PC-3 (cell line): Measurements from ENCODE around the gene IRF1. TPM values are rescaled to one million over a fixed set of nuclear protein-coding genes. Genes with fewer than 3 reads are reported as not detected.

Experiments
- ATAC-seq: fragments of 200-7000 bp; cut with Tn5 transposase; 2 replicates; pipeline ENCODE4 v1.9.1; 2020; ENCODE audit warnings: mild to moderate bottlenecking, moderate library complexity
- BruUV-seq: library from RNA; stranded (reverse); fragments of 400-500 nt; replicated peaks from 2 replicates; lab custom pipeline; 2021; lab: Mats Ljungman, UMichigan
- CTCF ChIA-PET: fragments of 300-600 bp; sonication (Branson Sonifier 250); formaldehyde crosslinking; loops from one replicate; lab custom pipeline; 2022; ENCODE audit warnings: antibody characterized with exemption; lab: Charles Lee
- POLR2A ChIA-PET: fragments of 300-600 bp; sonication (Branson Sonifier 250); formaldehyde crosslinking; loops from one replicate; lab custom pipeline; 2022; ENCODE audit warnings: antibody characterized with exemption; ENCODE audit not compliant: unreplicated experiment; lab: Charles Lee
- DNase-seq: peaks from one replicate; pipeline ENCODE4 v3.0.0-alpha.2; 2015
- H2AFZ ChIP-seq: fragments of 300-600 bp; sonication (generic); 2 replicates; pipeline ENCODE4 v1.6.0; 2016; ENCODE audit warnings: antibody characterized with exemption, low read length
- H3F3A ChIP-seq: fragments of 300-600 bp; sonication (generic); one replicate; pipeline ENCODE4 v1.6.0; 2017; ENCODE audit warnings: antibody characterized with exemption, low read length, control low read depth, mild to moderate bottlenecking; ENCODE audit not compliant: unreplicated experiment
- H3K27ac ChIP-seq: fragments of 300-600 bp; sonication (generic); 2 replicates; pipeline ENCODE4 v1.5.1; 2016; ENCODE audit warnings: mild to moderate bottlenecking, low read length
- H3K27me3 ChIP-seq: fragments of 300-600 bp; sonication (generic); 2 replicates; pipeline ENCODE4 v1.6.1; 2016; ENCODE audit warnings: low read length, mixed read lengths
- H3K36me3 ChIP-seq: fragments of 300-600 bp; sonication (generic); 2 replicates; pipeline ENCODE4 v1.6.1; 2016; ENCODE audit warnings: low read depth, mixed run types, low read length, mixed read lengths
- H3K4me1 ChIP-seq: fragments of 300-600 bp; sonication (generic); 2 replicates; pipeline ENCODE4 v1.5.1; 2016; ENCODE audit warnings: low read length; ENCODE audit not compliant: insufficient read depth
- H3K4me2 ChIP-seq: fragments of 300-600 bp; sonication (generic); 2 replicates; pipeline ENCODE4 v1.6.0; 2016; ENCODE audit warnings: low read length
- H3K4me3 ChIP-seq: fragments of 300-600 bp; sonication (generic); 2 replicates; pipeline ENCODE4 v1.5.1; 2016; ENCODE audit warnings: mild to moderate bottlenecking, low read length, mixed read lengths
- H3K79me2 ChIP-seq: fragments of 300-600 bp; sonication (generic); 2 replicates; pipeline ENCODE4 v1.6.1; 2017; ENCODE audit warnings: low read length, mixed read lengths
- H3K9ac ChIP-seq: fragments of 300-600 bp; sonication (generic); 2 replicates; pipeline ENCODE4 v1.6.0; 2016; ENCODE audit warnings: mild to moderate bottlenecking, low read length
- H3K9me2 ChIP-seq: fragments of 300-600 bp; sonication (generic); replicated peaks from 2 replicates; pipeline ENCODE4 v1.6.1; 2016; ENCODE audit warnings: mixed run types, low read length, mixed read lengths
- H3K9me3 ChIP-seq: fragments of 300-600 bp; sonication (generic); 2 replicates; pipeline ENCODE4 v1.6.1; 2016; ENCODE audit warnings: low read length, mixed read lengths
- H4K20me1 ChIP-seq: fragments of 300-600 bp; sonication (generic); 2 replicates; pipeline ENCODE4 v1.6.1; 2016; ENCODE audit warnings: low read length, mixed read lengths
- EZH2 ChIP-seq: fragments of 300-600 bp; sonication (generic); IDR thresholded peaks from one replicate; pipeline ENCODE4 v1.6.1; 2017; ENCODE audit warnings: antibody characterized with exemption, mild to moderate bottlenecking, low read length; ENCODE audit not compliant: unreplicated experiment
- EZH2phosphoT487 ChIP-seq: fragments of 300-600 bp; sonication (generic); IDR thresholded peaks from 2 replicates; pipeline ENCODE4 v1.6.1; 2018; ENCODE audit warnings: mild to moderate bottlenecking, antibody characterized with exemption, low read length, borderline replicate concordance
- intact Hi-C: fragments of 100-400 bp; cut with micrococcal nuclease; formaldehyde crosslinking; loops from 2 replicates; pipeline ENCODE4 v1.9.0; 2023
- total RNA-seq: library from RNA; depleted of rRNA; stranded (reverse); fragments of >200 nt; gene quantifications from 2 replicates; pipeline ENCODE4 v1.2.3, GENCODE V29; 2014
- TF ChIP-seq, protein P1 (sequence below): fragments of 300-600 bp; sonication (generic); conservative IDR thresholded peaks from 2 replicates; pipeline ENCODE4 v1.5.1; 2017; ENCODE audit warnings: antibody characterized with exemption, low read depth, mild to moderate bottlenecking, low read length

Gene IRF1
- total RNA-seq, 1 experiment from 2014 or later, result 21.1 TPM

DNA sequence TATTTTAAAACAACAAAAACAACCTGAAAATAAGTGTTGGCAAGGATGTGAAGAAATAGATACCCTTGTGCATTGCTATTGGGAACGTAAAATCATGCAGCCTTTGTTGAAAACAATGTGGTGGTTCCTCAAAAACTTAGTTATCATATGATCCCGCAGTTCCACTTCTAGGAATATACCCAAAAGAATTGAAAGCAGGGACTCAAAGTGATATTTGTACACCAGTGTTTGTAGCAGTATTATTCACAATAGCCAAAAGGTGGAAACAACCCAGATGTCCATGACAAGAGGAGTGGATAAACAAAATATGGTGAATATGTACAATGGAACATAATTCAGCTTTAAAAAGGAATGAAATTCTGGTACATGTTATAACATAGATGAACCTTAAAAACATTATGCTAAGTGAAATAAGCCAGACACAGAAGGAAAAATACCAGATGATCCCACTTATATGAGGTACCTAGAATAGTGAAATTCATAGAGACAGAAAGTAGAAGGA is 29.0 kb downstream of the IRF1 start:
- ATAC-seq (no peak), DNase-seq (no peak)
- H3F3A ChIP-seq, result no peaks in the 10 kb centered on the region
- H3K79me2 ChIP-seq, result no peaks in the 10 kb centered on the region
- H3K4me1 ChIP-seq, result peaks cover 27% of the 10 kb centered on the region
- no peaks in the 10 kb centered on the region for H3K9me3 ChIP-seq
- no peaks in the 10 kb centered on the region for H3K36me3 ChIP-seq
- TF ChIP-seq EZH2phosphoT487 (no peak), EZH2 (no peak)
- TF ChIP-seq, protein P1, sequence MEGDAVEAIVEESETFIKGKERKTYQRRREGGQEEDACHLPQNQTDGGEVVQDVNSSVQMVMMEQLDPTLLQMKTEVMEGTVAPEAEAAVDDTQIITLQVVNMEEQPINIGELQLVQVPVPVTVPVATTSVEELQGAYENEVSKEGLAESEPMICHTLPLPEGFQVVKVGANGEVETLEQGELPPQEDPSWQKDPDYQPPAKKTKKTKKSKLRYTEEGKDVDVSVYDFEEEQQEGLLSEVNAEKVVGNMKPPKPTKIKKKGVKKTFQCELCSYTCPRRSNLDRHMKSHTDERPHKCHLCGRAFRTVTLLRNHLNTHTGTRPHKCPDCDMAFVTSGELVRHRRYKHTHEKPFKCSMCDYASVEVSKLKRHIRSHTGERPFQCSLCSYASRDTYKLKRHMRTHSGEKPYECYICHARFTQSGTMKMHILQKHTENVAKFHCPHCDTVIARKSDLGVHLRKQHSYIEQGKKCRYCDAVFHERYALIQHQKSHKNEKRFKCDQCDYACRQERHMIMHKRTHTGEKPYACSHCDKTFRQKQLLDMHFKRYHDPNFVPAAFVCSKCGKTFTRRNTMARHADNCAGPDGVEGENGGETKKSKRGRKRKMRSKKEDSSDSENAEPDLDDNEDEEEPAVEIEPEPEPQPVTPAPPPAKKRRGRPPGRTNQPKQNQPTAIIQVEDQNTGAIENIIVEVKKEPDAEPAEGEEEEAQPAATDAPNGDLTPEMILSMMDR, result no peak
- BruUV-seq, result no TSS peak
- CTCF ChIA-PET, result no interaction called here
- no peaks in the 10 kb centered on the region for H3K27me3 ChIP-seq
- no peak overlapping the region for H3K27ac ChIP-seq
- H3K4me2 ChIP-seq, result no peak overlapping the region
- POLR2A ChIA-PET, result no interaction called here
- H3K9me2 ChIP-seq, result no peaks in the 10 kb centered on the region
- H4K20me1 ChIP-seq, result no peaks in the 10 kb centered on the region
- no peak overlapping the region for H2AFZ ChIP-seq
- intact Hi-C loops, result loop anchor here (10.0 kb wide), 1 partner anchor 447 kb away; the partner anchor contains the start of gene ACSL6
- H3K9ac ChIP-seq, result no peak overlapping the region
- H3K4me3 ChIP-seq, result no peak overlapping the region

DNA sequence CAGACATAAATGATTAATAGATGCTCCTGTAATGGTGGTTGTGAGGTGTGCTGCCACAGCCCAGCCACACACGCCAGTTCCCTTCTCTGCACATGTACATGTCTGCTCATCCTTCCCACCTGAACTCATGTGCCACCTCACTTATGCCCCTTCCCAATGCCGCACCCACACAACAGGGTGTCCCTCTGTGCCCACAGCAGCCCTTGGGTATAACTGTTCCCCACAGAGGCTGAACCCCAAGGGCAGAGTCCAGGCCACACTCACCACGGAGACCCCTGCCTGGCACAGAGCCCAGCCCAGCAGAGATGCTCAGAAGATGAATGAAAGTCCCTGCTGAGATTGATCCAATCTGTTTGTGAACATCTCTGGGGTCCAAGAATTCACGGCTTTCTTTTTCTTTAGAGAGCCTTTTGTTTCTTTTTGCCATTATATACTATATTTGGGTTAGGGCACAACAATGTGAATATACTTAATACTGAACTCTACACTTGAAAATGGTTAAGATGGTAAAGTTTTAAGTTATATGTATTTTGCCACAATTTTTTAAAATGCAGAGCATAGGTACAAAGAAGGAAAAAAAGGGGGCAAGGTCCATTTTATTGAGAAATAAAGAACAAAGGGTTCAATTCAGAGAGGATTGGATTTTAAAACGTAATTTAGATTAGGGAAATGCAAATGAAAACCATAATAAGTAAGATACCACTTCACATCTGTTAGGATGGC is 29.6 kb downstream of the IRF1 start:
- Histone ChIP-seq H4K20me1 (no peaks in the 10 kb centered on the region), H3K4me1 (peaks cover 27% of the 10 kb centered on the region), H3K9ac (no peak overlapping the region), H3K4me2 (no peak overlapping the region), H3K36me3 (no peaks in the 10 kb centered on the region), H3K79me2 (no peaks in the 10 kb centered on the region), H3K27ac (no peak overlapping the region), H3K9me2 (no peaks in the 10 kb centered on the region), H3F3A (no peaks in the 10 kb centered on the region), H2AFZ (no peak overlapping the region), H3K9me3 (no peaks in the 10 kb centered on the region), H3K4me3 (no peak overlapping the region), H3K27me3 (no peaks in the 10 kb centered on the region)
- POLR2A ChIA-PET, result no interaction called here
- no TSS peak for BruUV-seq
- TF ChIP-seq EZH2phosphoT487, result no peak
- no peak for TF ChIP-seq EZH2
- TF ChIP-seq, protein P1, result no peak
- intact Hi-C loops, result loop anchor here (10.0 kb wide), 1 partner anchor 446 kb away; the partner anchor contains the start of gene ACSL6
- DNase-seq (no peak), ATAC-seq (no peak)
- CTCF ChIA-PET, result no interaction called here
